ENCODE data around the gene FAM156B. TPM values are rescaled to one million over a fixed set of nuclear protein-coding genes. Genes with fewer than 3 reads are reported as not detected.

Gene FAM156B
- total and polyA plus RNA-seq, 9 of the 15 experiments (the other 6 are each of a cell fraction or from before 2014, with no cell fraction given) = 0.24 to 32.2 (median 14.2) TPM

GRCh38 chrX:52852110-52852860 is 44.8 kb upstream of the FAM156B start:
- no peak overlapping the region for H3K4me2 ChIP-seq (ENCODE audit: insufficient read depth, low read length)
- H3K9me3 ChIP-seq (replicated peaks; ENCODE audit: control insufficient read depth, insufficient read depth, low read depth, low read length) = no peaks in the 10 kb centered on the region
- H4K20me1 ChIP-seq (replicated peaks; ENCODE audit: control insufficient read depth, insufficient read depth, low read length) = no peaks in the 10 kb centered on the region
- intact Hi-C loops (cut with micrococcal nuclease) = no loop called here
- no peak overlapping the region for H2AFZ ChIP-seq (ENCODE audit: low read depth, low read length)
- ChIA-PET CTCF (ENCODE audit: low intra/inter-chr PET ratio) (no interaction called here), POLR2A (no interaction called here)
- no peak for FAIRE-seq
- no peak overlapping the region for H3K27ac ChIP-seq (ENCODE audit: extremely low read depth, low read depth, low read length)
- H3K9me1 ChIP-seq (ENCODE audit: control insufficient read depth, insufficient read depth, low read length) = no peaks in the 10 kb centered on the region
- H3K4me3 ChIP-seq = no peak overlapping the region
- no peaks in the 10 kb centered on the region for H3K79me2 ChIP-seq (ENCODE audit: control insufficient read depth, insufficient read depth, low read length)
- TF ChIP-seq HES1 (IDR thresholded peaks at IDR 0.05; ENCODE audit: low read depth) = no peak
- no peak for TF ChIP-seq TARDBP (IDR thresholded peaks at IDR 0.05)
- no peak for TF ChIP-seq FOXP1 (CRISPR knock-in tag; IDR thresholded peaks at IDR 0.05)
- no peak for TF ChIP-seq MCM2 (IDR thresholded peaks at IDR 0.05; ENCODE audit: low read depth)
- TF ChIP-seq NFXL1 (CRISPR knock-in tag; IDR thresholded peaks at IDR 0.05) = no peak
- TF ChIP-seq NFIX (CRISPR knock-in tag; IDR thresholded peaks at IDR 0.05; ENCODE audit: low read depth) = no peak
- TF ChIP-seq BCL6 (CRISPR knock-in tag; IDR thresholded peaks at IDR 0.05) = no peak
- no peak for TF ChIP-seq RCOR1 (IDR thresholded peaks at IDR 0.05; ENCODE audit: borderline replicate concordance in 1 of 2, low read depth in 2 of 2, low read length in 2 of 2)
- TF ChIP-seq GTF2E2 (tag; IDR thresholded peaks at IDR 0.05) = no peak
- no peak for TF ChIP-seq RB1 (IDR thresholded peaks at IDR 0.05; ENCODE audit: low read depth)
- TF ChIP-seq MAX (CRISPR knock-in tag; IDR thresholded peaks at IDR 0.05) = no peak
- no peak for TF ChIP-seq CHD4 (IDR thresholded peaks at IDR 0.05; ENCODE audit: insufficient read depth, insufficient replicate concordance, low read depth, low read length, poor library complexity, severe bottlenecking)
- no peak for TF ChIP-seq CTCFL (IDR thresholded peaks at IDR 0.05; ENCODE audit: borderline replicate concordance, insufficient read depth, low read depth, low read length, poor library complexity, severe bottlenecking)
- no peak for TF ChIP-seq MIER1 (IDR thresholded peaks at IDR 0.05; ENCODE audit: low read depth)
- no peak for TF ChIP-seq ZNF384 (IDR thresholded peaks at IDR 0.05; ENCODE audit: low read depth, low read length)
- TF ChIP-seq, protein P1, sequence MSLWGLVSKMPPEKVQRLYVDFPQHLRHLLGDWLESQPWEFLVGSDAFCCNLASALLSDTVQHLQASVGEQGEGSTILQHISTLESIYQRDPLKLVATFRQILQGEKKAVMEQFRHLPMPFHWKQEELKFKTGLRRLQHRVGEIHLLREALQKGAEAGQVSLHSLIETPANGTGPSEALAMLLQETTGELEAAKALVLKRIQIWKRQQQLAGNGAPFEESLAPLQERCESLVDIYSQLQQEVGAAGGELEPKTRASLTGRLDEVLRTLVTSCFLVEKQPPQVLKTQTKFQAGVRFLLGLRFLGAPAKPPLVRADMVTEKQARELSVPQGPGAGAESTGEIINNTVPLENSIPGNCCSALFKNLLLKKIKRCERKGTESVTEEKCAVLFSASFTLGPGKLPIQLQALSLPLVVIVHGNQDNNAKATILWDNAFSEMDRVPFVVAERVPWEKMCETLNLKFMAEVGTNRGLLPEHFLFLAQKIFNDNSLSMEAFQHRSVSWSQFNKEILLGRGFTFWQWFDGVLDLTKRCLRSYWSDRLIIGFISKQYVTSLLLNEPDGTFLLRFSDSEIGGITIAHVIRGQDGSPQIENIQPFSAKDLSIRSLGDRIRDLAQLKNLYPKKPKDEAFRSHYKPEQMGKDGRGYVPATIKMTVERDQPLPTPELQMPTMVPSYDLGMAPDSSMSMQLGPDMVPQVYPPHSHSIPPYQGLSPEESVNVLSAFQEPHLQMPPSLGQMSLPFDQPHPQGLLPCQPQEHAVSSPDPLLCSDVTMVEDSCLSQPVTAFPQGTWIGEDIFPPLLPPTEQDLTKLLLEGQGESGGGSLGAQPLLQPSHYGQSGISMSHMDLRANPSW (CRISPR knock-in tag; IDR thresholded peaks at IDR 0.05) = no peak
- H3K36me3 ChIP-seq (ENCODE audit: control insufficient read depth, insufficient read depth, low read length) = no peaks in the 10 kb centered on the region
- no peak for ATAC-seq
- H3K27me3 ChIP-seq (ENCODE audit: control insufficient read depth in 2 of 2, insufficient read depth in 2 of 2, low read length in 2 of 2) = peaks cover 0 to 6% of the 10 kb centered on the region in 2 experiments; a peak in 2 of 5 replicates
- no peaks in the 10 kb centered on the region for H3K4me1 ChIP-seq (replicated peaks in 1 of 2; ENCODE audit: control insufficient read depth in 2 of 2, insufficient read depth in 2 of 2, low read length in 2 of 2)
- WGBS (ENCODE audit: insufficient coverage, low coverage, missing lambda C conversion rate) = 0% methylated on average over 8 of the region's 9 CpGs
- no peak overlapping the region for H3K9ac ChIP-seq (ENCODE audit: insufficient read depth in 1 of 2, low read depth in 2 of 2, low read length in 2 of 2)
- DNase-seq (ENCODE audit: extremely low read depth in 1 of 4, low spot score in 3 of 4) = no peak
- in situ Hi-C loops (cut with MboI) = no loop called here
- no TSS peak for BruUV-seq (replicated peaks)
